ENCODE data around the gene CAMK1D.

- no peak for TF ChIP-seq EZH2 (IDR thresholded peaks at IDR 0.05; ENCODE audit: borderline replicate concordance, low read depth, low read length, severe bottlenecking)
- TF ChIP-seq CTCF (IDR thresholded peaks at IDR 0.05; ENCODE audit: borderline replicate concordance, extremely low read depth, low read length, poor library complexity, severe bottlenecking), result no peak
Observed at GRCh38 chr10:12492016-12492415, 142.7 kb downstream of the CAMK1D start.

Measured in DND-41 (cell line).